GM23338 (cell line): Measurements from ENCODE around the gene ROBO3. TPM values are rescaled to one million over a fixed set of nuclear protein-coding genes. Genes with fewer than 3 reads are reported as not detected.

ENCODE experiments used
- ATAC-seq: fragments of 200-7000 bp; cut with Tn5 transposase; 3 replicates; pipeline ENCODE4 v1.9.1; 2020
- DNase-seq: peaks from one replicate; pipeline ENCODE4 v3.0.0-alpha.2; 2015; ENCODE audit warnings: low spot score
- H2AFZ ChIP-seq: fragments of 200-600 bp; sonication (generic); 2 replicates; pipeline ENCODE4 v1.8.0; 2016; ENCODE audit warnings: antibody characterized with exemption, mild to moderate bottlenecking, moderate library complexity
- H3F3A ChIP-seq: fragments of 200-600 bp; sonication (generic); replicated peaks from 2 replicates; pipeline ENCODE4 v1.8.0; 2017; ENCODE audit warnings: antibody characterized with exemption, mixed run types, low read depth
- H3K27ac ChIP-seq: fragments of 200-600 bp; sonication (generic); 2 replicates; pipeline ENCODE4 v1.6.1; 2016; ENCODE audit warnings: low read depth
- H3K27me3 ChIP-seq: fragments of 200-600 bp; sonication (generic); 2 replicates; pipeline ENCODE4 v1.8.0; 2016; ENCODE audit warnings: mild to moderate bottlenecking, mixed run types, moderate library complexity; ENCODE audit not compliant: insufficient read depth
- H3K36me3 ChIP-seq: fragments of 200-600 bp; sonication (generic); 2 replicates; pipeline ENCODE4 v1.8.0; 2016; ENCODE audit warnings: mild to moderate bottlenecking; ENCODE audit not compliant: insufficient read depth
- H3K4me1 ChIP-seq: fragments of 200-600 bp; sonication (generic); 2 replicates; pipeline ENCODE4 v1.8.0; 2016; ENCODE audit warnings: mild to moderate bottlenecking, moderate library complexity; ENCODE audit not compliant: insufficient read depth
- H3K4me2 ChIP-seq: fragments of 200-600 bp; sonication (generic); 2 replicates; pipeline ENCODE4 v1.7.1; 2017; ENCODE audit warnings: mixed run types
- H3K4me3 ChIP-seq: fragments of 200-600 bp; sonication (generic); 2 replicates; pipeline ENCODE4 v1.6.1; 2016; ENCODE audit warnings: mixed run types
- H3K79me2 ChIP-seq: fragments of 200-600 bp; sonication (generic); replicated peaks from 2 replicates; pipeline ENCODE4 v1.8.0; 2017; ENCODE audit warnings: mild to moderate bottlenecking; ENCODE audit not compliant: insufficient read depth
- H3K9me2 ChIP-seq: fragments of 200-600 bp; sonication (generic); 2 replicates; pipeline ENCODE4 v1.8.0; 2017; ENCODE audit not compliant: insufficient read depth
- H4K20me1 ChIP-seq: fragments of 200-600 bp; sonication (generic); replicated peaks from 2 replicates; pipeline ENCODE4 v1.8.0; 2017; ENCODE audit warnings: mild to moderate bottlenecking; ENCODE audit not compliant: insufficient read depth
- H3K27ac Mint-ChIP-seq: 2 replicates; pipeline ENCODE4 v1.8.0; 2020; ENCODE audit warnings: inconsistent platforms, mild to moderate bottlenecking, moderate library complexity, mixed read lengths
- H3K27me3 Mint-ChIP-seq: 3 replicates; pipeline ENCODE4 v1.8.0; 2022; ENCODE audit warnings: low read depth, mild to moderate bottlenecking, moderate library complexity, mixed read lengths, inconsistent platforms; ENCODE audit not compliant: insufficient read depth, poor library complexity
- H3K36me3 Mint-ChIP-seq: 3 replicates; pipeline ENCODE4 v1.8.0; 2021; ENCODE audit warnings: low read depth, mild to moderate bottlenecking, inconsistent platforms, moderate library complexity, mixed read lengths
- H3K4me1 Mint-ChIP-seq: 3 replicates; pipeline ENCODE4 v1.8.0; 2020; ENCODE audit warnings: mild to moderate bottlenecking, inconsistent platforms, mixed read lengths
- H3K4me3 Mint-ChIP-seq: 3 replicates; pipeline ENCODE4 v1.8.0; 2021; ENCODE audit warnings: moderate library complexity, mild to moderate bottlenecking, inconsistent platforms, mixed read lengths
- H3K9me3 Mint-ChIP-seq: 3 replicates; pipeline ENCODE4 v1.8.0; 2020; ENCODE audit warnings: moderate library complexity, mild to moderate bottlenecking, inconsistent platforms, mixed read lengths
- CREB1 ChIP-seq: fragments of 250-450 bp; sonication (Bioruptor Pico); IDR thresholded peaks from 2 replicates; pipeline ENCODE4 v1.5.0; 2020; ENCODE audit warnings: low read depth, mild to moderate bottlenecking, moderate library complexity
- ETS1 ChIP-seq: IDR thresholded peaks from 2 replicates; pipeline ENCODE4 v1.6.1; 2016; ENCODE audit warnings: antibody characterized with exemption
- EZH2 ChIP-seq: fragments of 200-600 bp; sonication (generic); IDR thresholded peaks from one replicate; pipeline ENCODE4 v1.8.0; 2017; ENCODE audit warnings: antibody characterized with exemption, mild to moderate bottlenecking, low read depth; ENCODE audit not compliant: unreplicated experiment
- EZH2phosphoT487 ChIP-seq: fragments of 200-600 bp; sonication (generic); IDR thresholded peaks from one replicate; pipeline ENCODE4 v1.8.1; 2018; ENCODE audit warnings: antibody characterized with exemption; ENCODE audit not compliant: unreplicated experiment
- JUNB ChIP-seq: IDR thresholded peaks from one replicate; pipeline ENCODE4 v1.6.1; 2016; ENCODE audit warnings: antibody characterized with exemption; ENCODE audit not compliant: unreplicated experiment
- NANOG ChIP-seq: IDR thresholded peaks from 2 replicates; pipeline ENCODE4 v1.6.1; 2016; ENCODE audit warnings: antibody characterized with exemption, borderline replicate concordance
- POLR2AphosphoS5 ChIP-seq: IDR thresholded peaks from 2 replicates; pipeline ENCODE4 v1.6.1; 2016; ENCODE audit warnings: antibody characterized with exemption, low read depth
- REST ChIP-seq: IDR thresholded peaks from one replicate; pipeline ENCODE4 v1.6.1; 2018; ENCODE audit warnings: antibody characterized with exemption; ENCODE audit not compliant: unreplicated experiment
- STAT1 ChIP-seq: IDR thresholded peaks from one replicate; pipeline ENCODE4 v1.6.1; 2016; ENCODE audit warnings: antibody characterized with exemption; ENCODE audit not compliant: unreplicated experiment
- ZNF114 ChIP-seq: fragments of 250-450 bp; sonication (Bioruptor Pico); IDR thresholded peaks from 2 replicates; pipeline ENCODE4 v1.5.0; 2020; ENCODE audit warnings: mild to moderate bottlenecking, moderate library complexity
- ZNF331 ChIP-seq: fragments of 250-450 bp; sonication (Bioruptor Pico); IDR thresholded peaks from 2 replicates; pipeline ENCODE4 v1.5.0; 2020; ENCODE audit warnings: low read depth, mild to moderate bottlenecking, moderate library complexity
- polyA plus RNA-seq: library from polyadenylated mRNA; unstranded; fragments of >200 nt; fragmentation: Nextera tagmentation; extraction: Ambion mirVana; gene quantifications from 2 replicates; pipeline ENCODE4 v1.2.1, GENCODE V29; 2016
- total RNA-seq: library from RNA; depleted of rRNA; stranded (reverse); fragments of >200 nt; shearing (Covaris generic); gene quantifications from 2 replicates; pipeline ENCODE4 v1.2.3, GENCODE V29; 2014
- TF ChIP-seq, protein P1 (sequence below), 2 experiments: fragments of 200-600 bp in 1 of 2; sonication (generic) in 1 of 2; conservative IDR thresholded peaks; 2 replicates each; pipeline versions ENCODE4 v1.5.1 to v1.6.1; 2016 to 2017; ENCODE audit warnings: antibody characterized with exemption in 2 of 2, low read depth in 2 of 2, mild to moderate bottlenecking in 2 of 2, moderate library complexity in 1 of 2
- TF ChIP-seq, protein P2 (sequence below): fragments of 250-450 bp; sonication (Bioruptor Pico); IDR thresholded peaks from 2 replicates; pipeline ENCODE4 v1.5.0; 2020; ENCODE audit warnings: mild to moderate bottlenecking, moderate library complexity

The ROBO3 gene
- total and polyA plus RNA-seq, 2 experiments from 2014 or later: 17.0 to 21.4 TPM

DNA sequence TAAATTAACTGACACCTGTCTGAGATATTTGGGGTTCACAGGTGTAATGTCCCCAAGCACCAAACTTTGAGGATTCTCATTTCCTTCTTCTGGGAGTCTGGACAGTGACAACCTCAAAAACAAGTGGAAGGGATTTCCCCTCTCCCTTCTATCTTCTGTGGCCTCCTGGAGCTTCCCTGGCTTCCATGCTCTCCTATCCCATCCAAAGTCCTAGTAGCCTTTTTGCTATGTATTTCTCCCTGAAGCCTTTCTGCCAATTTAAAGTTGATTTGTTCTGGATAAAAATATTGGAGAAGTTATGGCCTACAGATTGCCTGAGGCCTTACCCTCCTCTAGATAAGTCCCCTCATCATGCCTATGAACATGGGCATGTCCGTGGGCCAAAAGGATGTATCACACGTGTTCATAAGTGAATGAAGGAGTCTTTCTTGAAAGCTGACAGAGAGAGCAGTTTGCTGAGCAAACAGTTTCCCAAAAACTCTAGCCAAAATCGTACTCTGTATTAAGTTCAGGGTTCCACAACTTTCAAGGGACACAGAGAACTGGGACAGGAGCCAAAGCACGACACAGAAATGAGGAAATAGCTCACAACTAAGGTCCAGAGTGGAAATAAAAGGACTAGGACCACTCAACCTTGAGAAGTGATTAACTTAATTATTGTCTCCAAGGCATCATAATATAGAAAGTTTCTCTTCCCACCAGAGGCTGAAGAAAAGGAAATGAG, 63.9 kb downstream of the ROBO3 start:
- no peak overlapping the region for H3K4me3 Mint-ChIP-seq
- Histone ChIP-seq H3K4me1 (no peaks in the 10 kb centered on the region), H4K20me1 (no peaks in the 10 kb centered on the region), H3K36me3 (no peaks in the 10 kb centered on the region), H3K4me3 (no peak overlapping the region), H3K4me2 (no peak overlapping the region), H2AFZ (no peak overlapping the region), H3K27ac (no peak overlapping the region), H3K79me2 (no peaks in the 10 kb centered on the region), H3K9me2 (no peaks in the 10 kb centered on the region), H3K27me3 (peaks cover 1% of the 10 kb centered on the region; the same call in 1 of the 2 replicates), H3F3A (no peaks in the 10 kb centered on the region)
- DNase-seq: no peak
- H3K9me3 Mint-ChIP-seq: no peaks in the 10 kb centered on the region
- TF ChIP-seq EZH2phosphoT487 (no peak), NANOG (no peak), CREB1 (CRISPR knock-in tag) (no peak), REST (no peak), STAT1 (no peak), JUNB (no peak), EZH2 (no peak), POLR2AphosphoS5 (no peak), ZNF331 (no peak), ZNF114 (CRISPR knock-in tag) (no peak), ETS1 (no peak)
- TF ChIP-seq, protein P1, sequence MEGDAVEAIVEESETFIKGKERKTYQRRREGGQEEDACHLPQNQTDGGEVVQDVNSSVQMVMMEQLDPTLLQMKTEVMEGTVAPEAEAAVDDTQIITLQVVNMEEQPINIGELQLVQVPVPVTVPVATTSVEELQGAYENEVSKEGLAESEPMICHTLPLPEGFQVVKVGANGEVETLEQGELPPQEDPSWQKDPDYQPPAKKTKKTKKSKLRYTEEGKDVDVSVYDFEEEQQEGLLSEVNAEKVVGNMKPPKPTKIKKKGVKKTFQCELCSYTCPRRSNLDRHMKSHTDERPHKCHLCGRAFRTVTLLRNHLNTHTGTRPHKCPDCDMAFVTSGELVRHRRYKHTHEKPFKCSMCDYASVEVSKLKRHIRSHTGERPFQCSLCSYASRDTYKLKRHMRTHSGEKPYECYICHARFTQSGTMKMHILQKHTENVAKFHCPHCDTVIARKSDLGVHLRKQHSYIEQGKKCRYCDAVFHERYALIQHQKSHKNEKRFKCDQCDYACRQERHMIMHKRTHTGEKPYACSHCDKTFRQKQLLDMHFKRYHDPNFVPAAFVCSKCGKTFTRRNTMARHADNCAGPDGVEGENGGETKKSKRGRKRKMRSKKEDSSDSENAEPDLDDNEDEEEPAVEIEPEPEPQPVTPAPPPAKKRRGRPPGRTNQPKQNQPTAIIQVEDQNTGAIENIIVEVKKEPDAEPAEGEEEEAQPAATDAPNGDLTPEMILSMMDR (conservative IDR thresholded peaks at IDR 0.05; ENCODE audit: low read depth in 2 of 2): no peak
- TF ChIP-seq, protein P2, sequence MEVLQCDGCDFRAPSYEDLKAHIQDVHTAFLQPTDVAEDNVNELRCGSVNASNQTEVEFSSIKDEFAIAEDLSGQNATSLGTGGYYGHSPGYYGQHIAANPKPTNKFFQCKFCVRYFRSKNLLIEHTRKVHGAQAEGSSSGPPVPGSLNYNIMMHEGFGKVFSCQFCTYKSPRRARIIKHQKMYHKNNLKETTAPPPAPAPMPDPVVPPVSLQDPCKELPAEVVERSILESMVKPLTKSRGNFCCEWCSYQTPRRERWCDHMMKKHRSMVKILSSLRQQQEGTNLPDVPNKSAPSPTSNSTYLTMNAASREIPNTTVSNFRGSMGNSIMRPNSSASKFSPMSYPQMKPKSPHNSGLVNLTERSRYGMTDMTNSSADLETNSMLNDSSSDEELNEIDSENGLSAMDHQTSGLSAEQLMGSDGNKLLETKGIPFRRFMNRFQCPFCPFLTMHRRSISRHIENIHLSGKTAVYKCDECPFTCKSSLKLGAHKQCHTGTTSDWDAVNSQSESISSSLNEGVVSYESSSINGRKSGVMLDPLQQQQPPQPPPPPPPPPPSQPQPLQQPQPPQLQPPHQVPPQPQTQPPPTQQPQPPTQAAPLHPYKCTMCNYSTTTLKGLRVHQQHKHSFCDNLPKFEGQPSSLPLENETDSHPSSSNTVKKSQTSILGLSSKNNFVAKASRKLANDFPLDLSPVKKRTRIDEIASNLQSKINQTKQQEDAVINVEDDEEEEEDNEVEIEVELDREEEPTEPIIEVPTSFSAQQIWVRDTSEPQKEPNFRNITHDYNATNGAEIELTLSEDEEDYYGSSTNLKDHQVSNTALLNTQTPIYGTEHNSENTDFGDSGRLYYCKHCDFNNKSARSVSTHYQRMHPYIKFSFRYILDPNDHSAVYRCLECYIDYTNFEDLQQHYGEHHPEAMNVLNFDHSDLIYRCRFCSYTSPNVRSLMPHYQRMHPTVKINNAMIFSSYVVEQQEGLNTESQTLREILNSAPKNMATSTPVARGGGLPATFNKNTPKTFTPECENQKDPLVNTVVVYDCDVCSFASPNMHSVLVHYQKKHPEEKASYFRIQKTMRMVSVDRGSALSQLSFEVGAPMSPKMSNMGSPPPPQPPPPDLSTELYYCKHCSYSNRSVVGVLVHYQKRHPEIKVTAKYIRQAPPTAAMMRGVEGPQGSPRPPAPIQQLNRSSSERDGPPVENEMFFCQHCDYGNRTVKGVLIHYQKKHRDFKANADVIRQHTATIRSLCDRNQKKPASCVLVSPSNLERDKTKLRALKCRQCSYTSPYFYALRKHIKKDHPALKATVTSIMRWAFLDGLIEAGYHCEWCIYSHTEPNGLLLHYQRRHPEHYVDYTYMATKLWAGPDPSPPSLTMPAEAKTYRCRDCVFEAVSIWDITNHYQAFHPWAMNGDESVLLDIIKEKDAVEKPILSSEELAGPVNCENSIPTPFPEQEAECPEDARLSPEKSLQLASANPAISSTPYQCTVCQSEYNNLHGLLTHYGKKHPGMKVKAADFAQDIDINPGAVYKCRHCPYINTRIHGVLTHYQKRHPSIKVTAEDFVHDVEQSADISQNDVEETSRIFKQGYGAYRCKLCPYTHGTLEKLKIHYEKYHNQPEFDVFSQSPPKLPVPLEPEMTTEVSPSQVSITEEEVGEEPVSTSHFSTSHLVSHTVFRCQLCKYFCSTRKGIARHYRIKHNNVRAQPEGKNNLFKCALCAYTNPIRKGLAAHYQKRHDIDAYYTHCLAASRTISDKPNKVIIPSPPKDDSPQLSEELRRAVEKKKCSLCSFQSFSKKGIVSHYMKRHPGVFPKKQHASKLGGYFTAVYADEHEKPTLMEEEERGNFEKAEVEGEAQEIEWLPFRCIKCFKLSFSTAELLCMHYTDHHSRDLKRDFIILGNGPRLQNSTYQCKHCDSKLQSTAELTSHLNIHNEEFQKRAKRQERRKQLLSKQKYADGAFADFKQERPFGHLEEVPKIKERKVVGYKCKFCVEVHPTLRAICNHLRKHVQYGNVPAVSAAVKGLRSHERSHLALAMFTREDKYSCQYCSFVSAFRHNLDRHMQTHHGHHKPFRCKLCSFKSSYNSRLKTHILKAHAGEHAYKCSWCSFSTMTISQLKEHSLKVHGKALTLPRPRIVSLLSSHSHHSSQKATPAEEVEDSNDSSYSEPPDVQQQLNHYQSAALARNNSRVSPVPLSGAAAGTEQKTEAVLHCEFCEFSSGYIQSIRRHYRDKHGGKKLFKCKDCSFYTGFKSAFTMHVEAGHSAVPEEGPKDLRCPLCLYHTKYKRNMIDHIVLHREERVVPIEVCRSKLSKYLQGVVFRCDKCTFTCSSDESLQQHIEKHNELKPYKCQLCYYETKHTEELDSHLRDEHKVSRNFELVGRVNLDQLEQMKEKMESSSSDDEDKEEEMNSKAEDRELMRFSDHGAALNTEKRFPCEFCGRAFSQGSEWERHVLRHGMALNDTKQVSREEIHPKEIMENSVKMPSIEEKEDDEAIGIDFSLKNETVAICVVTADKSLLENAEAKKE (CRISPR knock-in tag): no peak
- no peaks in the 10 kb centered on the region for H3K36me3 Mint-ChIP-seq
- no peaks in the 10 kb centered on the region for H3K4me1 Mint-ChIP-seq
- no peak overlapping the region for H3K27ac Mint-ChIP-seq
- ATAC-seq: no peak
- H3K27me3 Mint-ChIP-seq: peaks cover 6% of the 10 kb centered on the region
